C4-2B (cell line): Measurements from ENCODE around the gene TOR1AIP2.

Experiments
- CTCF ChIP-seq: fragments of 450-650 bp; conservative IDR thresholded peaks from 2 replicates; pipeline ENCODE4 v1.5.1; 2017; ENCODE audit warnings: mild to moderate bottlenecking
- ZFX ChIP-seq: fragments of 450-650 bp; IDR thresholded peaks from 2 replicates; pipeline ENCODE4 v1.6.1; 2017

- TF ChIP-seq CTCF: no peak
- no peak for TF ChIP-seq ZFX
These were observed 2.2 kb upstream of the TOR1AIP2 start for GRCh38 chr1:179879797-179880196.
